NCI-H748 treated with DMSO at 0.1 percent for 48 hours (cell line): ENCODE data around the gene IGF2BP1.
"Not testable (repeated sequence)": the region's sequence is repeated elsewhere in the genome, so short reads cannot be mapped to it uniquely, and the experiment has no call there.

Experiments
- DNase-seq: peaks from one replicate; lab custom pipeline; 2025; lab: John Stamatoyannopoulos, UW

Gene IGF2BP1

GRCh38 chr17:49054342-49055092, 57.3 kb downstream of the IGF2BP1 start:
- no peak for DNase-seq

GRCh38 chr17:49055181-49055927, 58.2 kb downstream of the IGF2BP1 start:
- DNase-seq = no peak

- DNase-seq = no peak
Measured at GRCh38 chr17:49061524-49061943, 64.3 kb downstream of the IGF2BP1 start.

GRCh38 chr17:49063652-49064051, 66.5 kb downstream of the IGF2BP1 start:
- no peak for DNase-seq

- DNase-seq = no peak
Measured at GRCh38 chr17:49067163-49067562, 70.0 kb downstream of the IGF2BP1 start.

- no peak for DNase-seq
Measured at GRCh38 chr17:49069585-49070273, 72.5 kb downstream of the IGF2BP1 start.

GRCh38 chr17:49071106-49071505, 73.9 kb downstream of the IGF2BP1 start:
- no peak for DNase-seq

GRCh38 chr17:49074851-49075540, 77.8 kb downstream of the IGF2BP1 start:
- no peak for DNase-seq

- no peak for DNase-seq
Measured at GRCh38 chr17:49076573-49077384, 79.6 kb downstream of the IGF2BP1 start.

GRCh38 chr17:49078248-49078647, 81.1 kb downstream of the IGF2BP1 start:
- DNase-seq = no peak

GRCh38 chr17:49079840-49080663, 82.9 kb downstream of the IGF2BP1 start:
- DNase-seq = no peak

- DNase-seq = no peak
Measured at GRCh38 chr17:49082231-49082630, 85.0 kb downstream of the IGF2BP1 start.

GRCh38 chr17:49085046-49085445, 87.9 kb downstream of the IGF2BP1 start:
- not testable (repeated sequence) for DNase-seq

- DNase-seq = no peak
Measured at GRCh38 chr17:49085565-49086315, 88.6 kb downstream of the IGF2BP1 start.

GRCh38 chr17:49086316-49086605, 89.1 kb downstream of the IGF2BP1 start:
- DNase-seq = no peak

GRCh38 chr17:49086649-49087048, 89.5 kb downstream of the IGF2BP1 start:
- no peak for DNase-seq

GRCh38 chr17:49089094-49089493, 91.9 kb downstream of the IGF2BP1 start:
- no peak for DNase-seq

- no peak for DNase-seq
Measured at GRCh38 chr17:49090878-49091594, 93.9 kb downstream of the IGF2BP1 start.

GRCh38 chr17:49093131-49093530, 95.9 kb downstream of the IGF2BP1 start:
- DNase-seq = no peak
